KG1 (cell line): ENCODE measurements around the gene RFX2.
"Not testable (repeated sequence)": the region's sequence is repeated elsewhere in the genome, so short reads cannot be mapped to it uniquely, and the experiment has no call there.

Source experiments
- DNase-seq: peaks from one replicate; lab custom pipeline; 2025; lab: John Stamatoyannopoulos, UW

Gene RFX2

DNA sequence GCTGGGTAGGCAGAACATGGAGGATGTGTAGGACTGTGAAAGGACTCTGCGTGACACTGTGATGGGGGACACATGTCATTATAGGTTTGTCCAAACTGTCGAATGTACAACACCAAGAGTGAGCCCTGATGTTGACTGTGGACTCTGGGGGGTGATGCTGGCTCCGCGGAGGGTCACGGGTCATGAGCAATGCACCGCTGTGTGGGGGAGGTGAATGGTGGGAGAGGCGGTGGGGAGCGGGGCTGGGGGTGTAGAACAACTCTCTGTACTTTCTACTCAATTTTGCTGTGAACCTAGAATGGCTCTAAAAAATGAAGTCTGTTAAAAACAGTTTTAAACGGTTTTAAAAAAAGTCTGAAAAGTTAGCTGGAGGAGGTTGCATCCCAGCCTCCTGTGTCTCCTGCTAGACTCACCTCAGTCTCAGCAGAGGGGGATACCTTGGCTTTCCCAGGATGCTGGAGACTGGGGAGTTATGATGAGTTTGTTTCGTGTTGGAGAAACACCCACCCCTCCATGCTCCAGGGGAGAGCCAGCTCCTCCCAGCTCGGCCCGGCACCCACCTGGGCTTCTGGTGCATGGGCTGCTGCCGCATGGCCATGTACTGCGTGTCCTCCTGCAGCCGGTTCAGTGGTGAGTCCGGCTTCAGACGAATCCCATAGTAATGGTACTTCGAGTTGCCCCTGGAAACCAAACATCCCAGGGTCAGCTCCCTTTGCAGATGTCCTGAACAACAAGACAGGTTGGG lies 97.7 kb downstream of the RFX2 start:
- no peak for DNase-seq

DNA sequence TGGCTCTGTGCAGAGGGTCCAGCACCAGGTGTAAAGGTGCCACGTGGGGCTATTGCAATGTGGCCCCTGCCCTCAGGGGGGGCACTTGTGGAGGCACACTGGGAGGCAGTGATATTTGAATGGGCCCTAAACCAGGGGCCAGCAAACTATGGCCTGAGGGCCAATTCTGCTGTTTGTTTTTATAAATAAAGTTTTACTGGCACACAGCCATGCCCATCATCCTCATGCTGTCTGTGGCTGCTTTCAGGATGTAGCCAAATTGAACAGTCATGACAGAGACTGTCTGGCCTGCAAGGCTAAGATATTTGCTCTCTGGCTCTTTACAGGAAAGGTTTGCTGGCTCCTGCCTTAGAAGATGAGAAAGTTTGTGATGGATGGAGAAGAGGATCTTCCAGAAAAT lies 98.5 kb downstream of the RFX2 start:
- no peak for DNase-seq

- no peak for DNase-seq
Measured at GRCh38 chr19:6011206-6011605, 99.1 kb downstream of the RFX2 start.

- DNase-seq = no peak
Measured at GRCh38 chr19:6010107-6010506, 100.2 kb downstream of the RFX2 start.

GRCh38 chr19:6007866-6008265 lies 102.4 kb downstream of the RFX2 start:
- DNase-seq = no peak

DNA sequence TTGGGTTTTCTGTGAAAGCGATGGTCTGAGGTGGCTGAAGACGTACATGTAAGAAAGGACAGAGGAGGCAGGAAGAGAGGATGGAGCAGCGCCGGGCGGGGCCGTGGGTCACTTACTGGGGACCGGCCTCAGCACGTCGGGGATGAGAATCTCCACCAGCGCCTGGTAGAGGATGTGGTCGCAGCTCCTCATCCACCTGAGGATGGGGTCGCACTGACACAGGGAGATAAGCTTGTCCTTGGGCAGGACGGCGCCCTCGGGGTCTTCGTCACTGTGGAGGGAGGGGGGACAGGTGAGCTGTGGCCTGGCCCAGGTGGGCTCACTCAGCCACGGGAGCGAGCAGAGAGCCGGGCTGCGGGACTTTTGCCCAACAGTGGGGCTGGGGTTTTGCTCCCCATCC lies 103.4 kb downstream of the RFX2 start:
- no peak for DNase-seq

DNA sequence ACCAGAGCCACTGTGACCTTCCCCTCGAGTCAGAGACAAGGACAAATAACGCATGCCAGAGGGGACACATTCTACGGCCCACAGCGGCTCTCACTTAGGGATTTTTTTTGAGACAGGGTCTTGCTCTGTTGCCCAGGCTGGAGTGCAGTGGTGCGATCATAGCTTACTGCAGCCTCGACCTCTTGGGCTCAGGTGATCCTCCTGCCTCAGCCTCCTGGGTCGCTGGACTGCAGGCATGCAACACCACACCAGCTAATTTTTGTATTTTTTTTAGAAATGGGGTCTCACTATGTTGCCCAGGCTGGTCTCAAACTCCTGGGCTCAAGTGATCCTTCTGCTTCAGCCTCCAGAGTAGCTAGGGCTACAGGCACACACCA lies 104.2 kb downstream of the RFX2 start:
- DNase-seq = not testable (repeated sequence)

DNA sequence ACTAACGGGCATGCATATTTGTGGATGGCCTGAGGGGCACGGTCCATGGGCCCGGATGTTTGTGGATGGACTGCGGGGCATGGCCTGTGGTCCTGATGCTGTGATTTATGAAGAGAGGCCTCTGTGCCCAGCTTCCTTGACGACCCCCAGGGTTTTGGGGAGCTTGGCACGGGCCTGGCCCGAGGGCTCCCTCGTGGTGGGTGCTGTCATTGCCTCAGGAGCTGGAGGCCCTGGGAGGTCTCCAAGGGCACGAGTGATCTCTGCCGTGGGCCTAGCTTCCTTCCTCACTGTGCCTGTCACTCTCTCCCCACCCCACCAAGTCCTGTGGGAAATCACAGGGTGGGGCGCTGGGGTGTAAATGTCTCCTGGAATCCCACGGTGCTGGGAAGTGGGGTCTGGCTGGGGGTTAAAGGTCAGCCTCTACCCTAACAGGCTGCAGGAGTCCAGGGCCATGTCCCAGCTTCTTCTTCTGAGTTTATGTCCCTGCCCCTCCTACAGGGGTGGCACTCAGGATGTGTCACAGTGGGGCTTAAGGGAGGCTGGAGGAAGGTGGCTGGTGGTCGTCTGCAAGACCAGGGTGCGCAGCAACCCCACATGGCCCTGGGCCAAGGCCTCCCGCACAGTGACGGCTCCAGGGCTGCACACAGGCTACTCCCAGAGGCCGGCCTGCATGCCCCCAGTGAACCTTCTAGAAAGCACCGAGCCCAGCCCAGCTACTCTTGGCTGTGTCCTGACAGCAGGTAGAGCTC lies 104.8 kb downstream of the RFX2 start:
- DNase-seq = no peak

DNA sequence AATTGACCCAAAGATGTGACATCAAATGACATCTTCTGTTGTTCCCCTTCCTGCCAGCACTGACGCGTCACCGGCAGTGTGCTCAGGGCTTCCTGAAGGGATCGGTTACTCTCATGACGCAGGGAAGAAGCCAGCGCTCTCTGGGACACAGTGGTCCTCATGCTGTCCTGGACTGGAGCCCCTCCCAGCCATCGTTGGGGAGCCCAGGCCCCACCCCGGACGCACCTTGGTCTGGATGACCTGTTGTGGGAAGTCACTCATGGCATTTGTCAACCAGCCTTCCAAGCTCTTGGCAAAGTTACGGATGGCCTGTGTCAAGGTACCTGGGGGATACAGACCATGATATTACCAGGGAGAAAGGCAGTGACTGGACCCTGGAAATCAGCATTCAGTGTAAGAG lies 106.3 kb downstream of the RFX2 start:
- DNase-seq = no peak

DNA sequence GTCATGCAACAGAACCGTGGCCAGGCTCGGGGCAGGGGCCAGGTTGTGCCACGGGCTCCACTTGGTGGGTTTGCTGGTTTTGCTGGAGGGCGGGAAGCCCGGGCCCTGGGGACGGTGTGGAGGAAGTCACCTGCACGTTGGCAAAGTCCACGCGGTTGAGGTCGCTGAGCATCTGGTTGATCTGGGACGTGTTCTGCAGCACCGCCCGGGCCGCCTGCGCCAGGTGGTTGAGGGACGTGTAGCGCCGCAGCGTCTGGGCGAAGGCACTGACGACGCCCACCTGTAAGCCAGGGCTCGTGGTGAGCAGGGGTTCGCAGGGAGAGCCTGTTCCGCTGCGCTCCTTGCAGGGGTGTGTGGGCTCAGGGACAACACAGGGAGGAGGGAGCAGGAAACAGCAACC lies 107.7 kb downstream of the RFX2 start:
- no peak for DNase-seq

DNA sequence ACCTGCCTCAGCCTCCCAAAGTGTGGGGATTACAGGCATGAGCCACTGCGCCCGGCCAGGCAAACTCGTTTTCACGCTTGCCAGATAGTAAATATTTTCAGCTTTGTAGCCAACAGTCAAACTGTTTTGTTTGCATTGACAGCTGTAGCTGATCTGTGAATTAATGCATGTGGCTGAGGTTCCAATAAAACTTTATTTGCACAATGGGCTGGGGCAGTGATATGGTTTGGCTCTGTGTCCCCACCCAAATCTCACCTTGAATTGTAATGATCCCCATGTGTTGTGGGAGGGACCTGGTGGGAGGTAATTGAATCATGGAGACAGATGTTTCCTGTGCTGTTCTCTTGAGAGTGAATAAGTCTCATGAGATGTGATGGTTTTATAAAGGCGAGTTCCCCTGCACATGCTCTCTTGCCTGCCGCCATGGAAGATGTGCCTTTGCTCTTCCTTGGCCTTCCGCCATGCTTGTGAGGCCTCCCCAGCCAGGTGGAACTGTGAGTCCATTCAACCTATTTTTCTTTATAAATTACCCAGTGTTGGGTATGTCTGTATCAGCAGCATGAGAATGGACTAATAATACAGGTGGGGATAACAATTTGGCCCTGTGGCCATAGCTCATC lies 110.0 kb downstream of the RFX2 start:
- no peak for DNase-seq

GRCh38 chr19:5999693-6000092 lies 110.6 kb downstream of the RFX2 start:
- no peak for DNase-seq

DNA sequence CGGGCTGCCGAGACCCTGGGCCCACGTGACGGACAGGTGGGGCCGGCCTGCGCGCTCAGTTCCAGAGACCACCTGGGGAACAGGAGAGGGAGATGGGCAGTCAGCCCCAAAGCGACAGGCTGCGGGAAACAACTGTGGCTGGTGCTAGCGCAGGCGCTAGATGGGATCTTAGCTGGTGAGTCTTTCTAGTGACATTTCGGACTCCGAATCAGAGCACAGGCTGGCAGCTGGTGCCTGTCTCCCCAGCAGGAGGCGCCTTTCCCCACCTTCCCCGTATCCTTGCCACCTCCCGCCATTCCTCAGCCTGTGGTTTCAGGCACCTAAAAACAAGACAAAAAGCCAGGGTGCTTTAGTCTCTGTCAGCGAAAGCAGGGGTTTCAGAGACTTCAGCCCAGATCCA lies 112.9 kb downstream of the RFX2 start:
- DNase-seq = no peak

DNA sequence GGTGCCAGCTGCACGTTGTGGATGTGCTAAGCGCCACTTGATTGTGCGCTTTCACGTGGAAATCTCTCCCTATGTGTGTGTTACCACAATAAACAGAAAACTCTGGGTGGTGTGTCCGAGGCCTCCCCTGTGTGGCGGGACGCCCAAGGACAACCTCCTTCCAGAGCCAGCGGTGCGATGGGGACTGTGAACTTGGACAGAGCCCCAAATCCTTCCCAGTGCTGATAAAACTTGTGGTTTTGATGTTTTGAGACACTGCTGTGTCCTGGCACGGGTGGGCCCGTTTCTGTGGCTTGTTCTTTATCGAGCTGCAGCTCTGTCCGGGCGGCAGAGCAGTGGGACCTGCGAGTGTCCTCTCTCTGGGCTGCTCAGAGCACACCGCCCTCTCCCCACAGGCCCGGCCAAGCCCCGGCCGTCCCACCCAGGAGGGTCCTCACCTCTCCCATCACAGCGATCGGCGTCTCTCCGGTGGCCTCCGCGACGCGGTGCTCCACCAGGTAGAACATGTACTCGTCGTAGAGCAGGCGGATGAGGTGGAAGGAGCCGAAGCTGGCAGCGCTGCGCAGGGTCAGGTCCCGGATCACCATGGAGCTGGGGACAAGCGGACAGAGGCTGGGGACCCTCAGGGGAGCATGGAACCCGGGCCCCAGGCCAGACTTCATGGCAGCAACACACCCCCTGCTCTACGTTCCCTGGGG lies 113.5 kb downstream of the RFX2 start:
- DNase-seq = no peak

DNA sequence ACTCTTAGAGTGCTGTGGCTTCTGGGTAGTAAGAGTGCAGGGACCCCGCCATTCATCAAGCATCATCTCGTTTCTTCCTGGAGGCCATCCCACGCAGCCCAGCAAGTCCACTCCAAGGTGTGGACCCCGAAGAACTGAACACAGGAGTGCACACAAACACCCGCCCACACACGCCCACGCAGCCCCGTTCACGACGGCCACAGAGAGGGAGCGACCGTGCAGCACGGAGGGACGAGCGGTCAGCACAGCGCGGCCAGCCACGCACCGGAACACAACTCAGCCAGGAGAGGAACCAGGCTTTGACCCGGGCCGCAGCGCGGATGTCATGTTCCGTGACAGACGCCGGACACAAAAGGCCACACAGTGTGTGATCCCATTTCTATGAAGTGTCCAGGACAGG lies 114.2 kb downstream of the RFX2 start:
- DNase-seq = no peak

- DNase-seq = no peak
Measured at GRCh38 chr19:5995606-5996005, 114.7 kb downstream of the RFX2 start.

GRCh38 chr19:5994405-5995165 lies 115.7 kb downstream of the RFX2 start:
- DNase-seq = no peak

GRCh38 chr19:5993648-5994358 lies 116.5 kb downstream of the RFX2 start:
- DNase-seq = no peak

- DNase-seq = no peak
Measured at GRCh38 chr19:5993201-5993600, 117.1 kb downstream of the RFX2 start.

- no peak for DNase-seq
Measured at GRCh38 chr19:5992756-5993155, 117.5 kb downstream of the RFX2 start.

DNA sequence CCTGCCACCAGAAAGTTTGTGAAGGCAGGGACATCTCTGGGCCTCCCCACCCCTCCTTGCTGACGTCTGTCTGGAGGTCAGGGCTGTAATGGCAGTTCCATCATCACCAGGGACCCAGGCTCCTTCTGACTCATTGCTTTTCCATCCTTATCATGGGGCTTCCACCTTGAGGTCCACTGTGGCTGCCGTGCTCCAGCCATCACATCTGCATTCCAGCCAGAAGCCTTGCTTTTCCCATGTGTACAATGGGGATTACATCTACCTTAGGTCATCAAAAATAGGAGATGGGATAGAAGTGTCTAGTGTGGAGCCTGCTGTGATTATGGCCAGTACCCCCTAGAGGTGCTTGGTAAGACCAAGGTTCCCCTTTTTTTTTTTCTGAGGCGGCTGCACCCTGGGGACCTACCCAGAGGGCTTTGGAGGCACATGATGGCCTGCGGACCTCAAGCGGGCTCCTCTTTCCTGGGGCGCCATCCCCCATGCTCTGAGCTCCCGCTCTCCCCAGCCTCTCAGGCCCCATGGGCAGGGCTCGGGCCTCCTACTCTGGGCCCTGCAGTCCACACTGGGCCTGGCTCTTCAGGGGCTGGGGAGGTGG lies 119.0 kb downstream of the RFX2 start:
- no peak for DNase-seq
